Non-pigmented ciliary epithelial cell (primary cell): ENCODE measurements around the gene AZGP1.
A peak's percentile ranks its signal among the peaks of the same experiment; 100 is the strongest.
"Not testable (repeated sequence)": the region's sequence is repeated elsewhere in the genome, so short reads cannot be mapped to it uniquely, and the experiment has no call there.

Experiments used
- DNase-seq: peaks from one replicate; pipeline ENCODE4 v3.0.0-alpha.2; 2010; ENCODE audit warnings: low read depth

Gene AZGP1

DNA sequence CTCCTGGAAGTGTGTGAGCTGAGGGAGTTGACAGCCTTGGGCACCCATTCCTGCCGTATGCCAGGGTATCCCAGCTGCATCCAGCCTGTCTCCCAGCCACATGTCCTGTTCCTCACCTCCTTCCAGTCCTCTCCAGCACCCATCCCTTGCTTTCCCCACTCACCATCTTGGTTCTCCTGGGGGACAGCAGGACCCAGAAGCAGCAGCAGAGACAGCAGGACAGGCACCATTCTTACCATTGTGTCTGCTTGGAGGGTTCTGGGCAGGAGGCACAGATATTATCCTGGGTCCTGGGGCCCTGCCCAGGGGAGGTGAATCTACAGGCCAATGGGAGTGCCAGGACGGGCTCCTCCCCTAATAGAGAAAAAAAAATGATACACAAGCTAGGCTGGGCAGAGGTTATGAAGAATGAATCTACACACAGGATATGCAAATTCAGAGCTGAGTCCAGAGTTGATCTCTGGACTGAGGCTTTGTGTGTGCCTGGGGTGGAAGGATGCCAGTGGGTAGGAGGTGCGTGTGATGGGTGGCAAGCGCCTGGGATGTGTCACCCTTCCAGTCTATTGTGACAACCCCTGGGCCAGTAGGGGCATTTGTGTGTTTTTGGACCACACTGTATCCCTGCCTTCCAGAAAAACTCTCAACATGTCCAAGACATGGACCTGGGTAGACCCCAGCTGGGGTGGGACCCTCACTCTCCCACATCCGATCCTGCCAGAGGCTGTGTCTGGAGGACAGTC is at the start of gene AZGP1:
Gene AZGP1, minus strand, starts transcription at position 250 of the 740 bp plus-strand sequence. Its CDS starts 11 bp downstream, at position 239.
- no peak for DNase-seq

- DNase-seq, result no peak
Measured at GRCh38 chr7:100024020-100024619, 48.3 kb upstream of the AZGP1 start.

DNA sequence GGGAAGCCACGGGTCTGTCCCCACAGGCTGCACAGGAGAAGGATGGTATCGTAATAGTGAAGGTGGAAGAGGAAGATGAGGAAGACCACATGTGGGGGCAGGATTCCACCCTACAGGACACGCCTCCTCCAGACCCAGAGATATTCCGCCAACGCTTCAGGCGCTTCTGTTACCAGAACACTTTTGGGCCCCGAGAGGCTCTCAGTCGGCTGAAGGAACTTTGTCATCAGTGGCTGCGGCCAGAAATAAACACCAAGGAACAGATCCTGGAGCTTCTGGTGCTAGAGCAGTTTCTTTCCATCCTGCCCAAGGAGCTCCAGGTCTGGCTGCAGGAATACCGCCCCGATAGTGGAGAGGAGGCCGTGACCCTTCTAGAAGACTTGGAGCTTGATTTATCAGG is 47.7 kb upstream of the AZGP1 start:
- DNase-seq, result no peak

DNA sequence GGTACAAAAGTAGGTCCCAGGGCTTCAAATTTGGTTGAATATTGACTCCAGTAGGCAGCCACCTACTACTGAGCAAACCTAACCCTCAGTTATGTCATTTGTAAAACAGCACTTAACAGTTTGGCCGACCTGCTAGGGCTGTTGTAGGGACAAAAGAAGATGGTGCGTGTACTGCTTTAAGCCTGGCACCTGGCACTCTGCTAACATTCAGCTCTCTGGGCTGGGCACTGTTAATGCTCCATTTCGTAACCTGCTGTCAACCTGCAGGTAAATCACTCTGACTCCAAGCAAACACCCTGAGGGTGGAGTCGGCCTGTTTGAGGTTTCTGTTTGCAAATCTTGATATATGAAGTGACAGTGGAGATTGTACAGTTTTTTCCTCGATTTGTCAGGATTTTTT is 46.8 kb upstream of the AZGP1 start:
- no peak for DNase-seq

GRCh38 chr7:100021297-100021696 is 45.5 kb upstream of the AZGP1 start:
- DNase-seq, result no peak

DNA sequence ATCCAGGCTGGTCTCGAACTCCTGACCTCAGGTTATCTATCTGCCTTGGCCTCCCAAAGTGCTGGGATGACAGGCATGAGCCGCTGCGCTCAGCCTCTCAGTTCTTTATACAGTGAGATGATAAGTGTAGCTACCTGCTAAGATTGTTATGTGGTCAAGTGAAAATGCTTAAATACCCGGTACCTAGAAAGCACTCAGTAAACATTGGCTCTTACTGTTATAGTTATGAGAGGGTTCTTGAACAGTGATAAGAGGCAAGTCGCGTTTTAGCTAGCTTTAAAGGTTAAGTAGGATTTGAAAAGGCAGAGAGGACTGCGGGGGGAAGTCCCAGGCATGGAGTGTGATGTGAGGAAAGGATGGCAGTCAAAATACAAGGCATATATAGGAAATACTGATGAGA is 44.1 kb upstream of the AZGP1 start:
- DNase-seq, result no peak

DNA sequence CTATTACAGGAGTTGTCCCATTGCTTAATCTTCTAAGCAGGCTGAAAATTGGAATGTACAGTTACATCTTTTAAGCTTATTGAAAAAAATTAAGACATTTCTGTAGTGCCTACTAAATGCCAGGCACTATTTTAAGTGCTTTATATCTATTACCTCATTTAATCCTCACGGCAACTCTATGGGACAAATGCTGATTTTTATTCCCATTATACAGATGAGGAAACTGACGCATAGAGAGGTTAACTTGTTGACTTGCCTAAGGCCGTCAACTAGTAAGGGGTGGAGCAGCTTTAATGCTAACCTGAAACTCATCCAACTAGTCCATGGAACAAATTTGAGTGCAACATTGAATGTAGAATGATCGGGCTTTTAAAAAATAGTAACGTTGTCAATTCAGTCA is 42.0 kb upstream of the AZGP1 start:
- no peak for DNase-seq

- DNase-seq, result no peak
Measured at GRCh38 chr7:100017300-100017699, 41.5 kb upstream of the AZGP1 start.

GRCh38 chr7:100016215-100016901 is 40.5 kb upstream of the AZGP1 start:
- DNase-seq, result no peak

DNA sequence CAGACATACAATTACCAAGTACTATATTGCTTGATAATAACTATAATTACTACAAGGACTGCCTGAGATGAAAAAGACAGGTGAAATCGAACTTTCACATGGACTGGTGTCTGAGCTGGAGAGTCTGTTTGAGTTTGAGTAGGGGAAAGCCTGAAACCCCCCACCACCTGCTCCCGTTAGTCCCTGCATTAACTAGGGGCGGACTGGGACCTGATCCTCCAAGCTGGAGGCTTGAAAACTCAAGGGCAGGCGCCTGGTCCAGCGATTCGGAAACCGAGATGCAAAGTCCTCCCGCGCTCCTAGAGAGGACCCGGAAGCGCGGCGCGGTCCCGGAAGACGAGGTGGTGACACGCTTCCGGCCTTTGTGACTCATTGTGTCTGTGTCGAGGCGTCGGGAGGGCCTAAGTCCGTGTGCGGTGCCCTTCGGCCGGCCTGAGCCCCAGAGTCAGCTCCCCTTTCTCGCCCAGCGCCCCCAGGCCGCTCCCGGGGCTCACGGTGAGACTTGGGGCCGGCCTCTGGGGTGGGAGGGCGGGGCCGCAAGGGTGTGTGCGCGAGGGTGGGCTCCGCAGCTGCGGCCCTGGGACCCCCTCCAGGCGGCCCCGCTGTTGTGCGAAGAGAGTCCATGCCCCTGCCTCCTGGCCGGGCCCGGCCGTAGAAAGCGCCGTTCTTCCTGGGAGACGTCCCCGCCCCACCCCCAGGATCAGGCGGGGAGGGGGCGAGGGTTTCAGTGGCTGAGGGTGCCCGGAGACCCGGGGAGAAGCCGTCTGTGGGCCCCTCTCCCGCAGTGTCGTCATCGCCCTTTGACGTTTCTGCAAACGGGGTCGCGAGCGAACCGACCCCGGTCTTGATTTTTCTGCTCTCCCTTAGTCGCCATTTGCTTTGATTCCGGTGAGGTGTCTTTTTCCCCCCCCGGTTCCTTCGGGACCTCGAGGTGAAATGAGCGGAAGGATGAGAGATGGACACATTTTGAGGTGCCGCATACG is 39.7 kb upstream of the AZGP1 start, which contains the start of gene ZKSCAN1:
Gene ZKSCAN1, plus strand, starts transcription at position 365 of the 983 bp plus-strand sequence. CDS start 7,911 bp downstream, outside the sequence.
- DNase-seq, result peak; percentile 65

GRCh38 chr7:100013328-100013676 is 37.5 kb upstream of the AZGP1 start:
- DNase-seq, result no peak

GRCh38 chr7:100012385-100013327 is 36.8 kb upstream of the AZGP1 start:
- not testable (repeated sequence) for DNase-seq

- no peak for DNase-seq
Measured at GRCh38 chr7:100011516-100011915, 35.7 kb upstream of the AZGP1 start.

DNA sequence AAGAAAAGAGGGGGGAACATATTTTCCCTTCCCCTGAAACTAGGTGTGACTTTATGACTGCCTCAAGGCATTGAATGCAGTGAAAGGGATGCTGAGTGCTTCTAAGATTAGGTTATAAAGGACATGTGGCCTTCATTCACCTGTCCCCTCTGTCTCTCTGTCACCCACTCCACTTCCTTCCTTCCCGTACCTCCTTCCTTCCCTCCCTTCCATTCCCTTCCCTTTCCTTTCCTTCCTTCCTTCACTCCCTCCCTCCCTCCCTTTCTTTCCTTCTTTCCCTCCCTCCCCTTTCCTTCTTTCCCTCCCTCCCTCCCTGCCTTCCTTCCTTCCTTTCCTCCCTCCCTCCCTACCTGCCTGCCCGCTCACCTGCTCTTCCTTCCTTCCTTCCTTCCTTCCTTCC is 35.1 kb upstream of the AZGP1 start:
- no peak for DNase-seq

- not testable (repeated sequence) for DNase-seq
Measured at GRCh38 chr7:100009952-100010351, 34.1 kb upstream of the AZGP1 start.

- DNase-seq, result no peak
Measured at GRCh38 chr7:100008525-100008924, 32.7 kb upstream of the AZGP1 start.

- no peak for DNase-seq
Measured at GRCh38 chr7:100007887-100008286, 32.1 kb upstream of the AZGP1 start.

GRCh38 chr7:100003711-100004661 is 28.2 kb upstream of the AZGP1 start:
- DNase-seq, result no peak

- no peak for DNase-seq
Measured at GRCh38 chr7:100000239-100000638, 24.4 kb upstream of the AZGP1 start.
